ENCODE results near the gene CLIC3. TPM values are rescaled to one million over a fixed set of nuclear protein-coding genes. Genes with fewer than 3 reads are reported as not detected.

Gene CLIC3
- total RNA-seq, 1 donor: 2.5 TPM

GRCh38 chr9:136997830-136998234, 1.5 kb upstream of the CLIC3 start:
- no peaks in the 10 kb centered on the region for H3K27me3 ChIP-seq (ENCODE audit: insufficient read depth, low read length)
- H3K79me2 ChIP-seq (ENCODE audit: insufficient read depth, low read length): peaks cover 8% of the 10 kb centered on the region
- H3K36me3 ChIP-seq (ENCODE audit: insufficient read depth, low read length): no peaks in the 10 kb centered on the region
- H3K9me3 ChIP-seq (ENCODE audit: low read depth, low read length): no peaks in the 10 kb centered on the region
- peak; percentile 95 for DNase-seq (ENCODE audit: insufficient read length, low spot score, missing footprints)
- H2AFZ ChIP-seq (ENCODE audit: low read length): peak overlapping the region; percentile 54
- peaks cover under 1% of the 10 kb centered on the region for H4K20me1 ChIP-seq (ENCODE audit: insufficient read depth, low read length)
- no peak overlapping the region for H3K4me3 ChIP-seq (ENCODE audit: insufficient read depth, low read length)
- H3K4me1 ChIP-seq (ENCODE audit: insufficient read depth, low read length): peaks cover 45% of the 10 kb centered on the region
- H3K27ac ChIP-seq (ENCODE audit: low read depth, low read length): no peak overlapping the region
- H3K4me2 ChIP-seq (ENCODE audit: insufficient read depth, low read length): peak overlapping the region; percentile 41
- TF ChIP-seq, protein P1, sequence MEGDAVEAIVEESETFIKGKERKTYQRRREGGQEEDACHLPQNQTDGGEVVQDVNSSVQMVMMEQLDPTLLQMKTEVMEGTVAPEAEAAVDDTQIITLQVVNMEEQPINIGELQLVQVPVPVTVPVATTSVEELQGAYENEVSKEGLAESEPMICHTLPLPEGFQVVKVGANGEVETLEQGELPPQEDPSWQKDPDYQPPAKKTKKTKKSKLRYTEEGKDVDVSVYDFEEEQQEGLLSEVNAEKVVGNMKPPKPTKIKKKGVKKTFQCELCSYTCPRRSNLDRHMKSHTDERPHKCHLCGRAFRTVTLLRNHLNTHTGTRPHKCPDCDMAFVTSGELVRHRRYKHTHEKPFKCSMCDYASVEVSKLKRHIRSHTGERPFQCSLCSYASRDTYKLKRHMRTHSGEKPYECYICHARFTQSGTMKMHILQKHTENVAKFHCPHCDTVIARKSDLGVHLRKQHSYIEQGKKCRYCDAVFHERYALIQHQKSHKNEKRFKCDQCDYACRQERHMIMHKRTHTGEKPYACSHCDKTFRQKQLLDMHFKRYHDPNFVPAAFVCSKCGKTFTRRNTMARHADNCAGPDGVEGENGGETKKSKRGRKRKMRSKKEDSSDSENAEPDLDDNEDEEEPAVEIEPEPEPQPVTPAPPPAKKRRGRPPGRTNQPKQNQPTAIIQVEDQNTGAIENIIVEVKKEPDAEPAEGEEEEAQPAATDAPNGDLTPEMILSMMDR (IDR thresholded peaks at IDR 0.05; ENCODE audit: extremely low read depth, low read depth, low read length): peak; percentile 19

DNA sequence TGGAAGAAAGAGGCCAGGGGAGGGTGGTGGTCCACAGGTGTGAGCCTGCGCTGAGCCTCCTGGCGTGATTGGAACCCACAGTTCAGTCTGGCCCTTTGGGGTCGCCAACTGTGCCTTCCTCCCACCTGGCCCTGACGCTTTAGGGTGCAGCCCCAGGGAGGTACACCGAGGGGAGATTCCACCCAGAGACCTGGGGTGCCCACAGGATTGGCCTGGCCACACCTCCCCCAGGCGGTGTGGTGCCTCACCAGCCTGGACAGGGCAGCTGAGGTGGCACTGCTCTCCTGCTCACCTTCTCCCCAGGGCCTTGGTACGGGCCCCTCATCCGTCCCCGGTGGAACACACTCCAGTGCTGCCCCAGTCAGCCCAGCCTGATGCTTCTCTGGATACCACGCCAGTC, 1.0 kb upstream of the CLIC3 start:
- no peak overlapping the region for H3K27ac ChIP-seq (ENCODE audit: low read depth, low read length)
- peaks cover 2% of the 10 kb centered on the region for H4K20me1 ChIP-seq (ENCODE audit: insufficient read depth, low read length)
- DNase-seq (ENCODE audit: insufficient read length, low spot score, missing footprints): no peak
- no peak overlapping the region for H3K4me3 ChIP-seq (ENCODE audit: insufficient read depth, low read length)
- H3K79me2 ChIP-seq (ENCODE audit: insufficient read depth, low read length): peaks cover 10% of the 10 kb centered on the region
- no peaks in the 10 kb centered on the region for H3K36me3 ChIP-seq (ENCODE audit: insufficient read depth, low read length)
- H3K9me3 ChIP-seq (ENCODE audit: low read depth, low read length): no peaks in the 10 kb centered on the region
- H3K4me2 ChIP-seq (ENCODE audit: insufficient read depth, low read length): peak overlapping the region; percentile 41
- H3K27me3 ChIP-seq (ENCODE audit: insufficient read depth, low read length): no peaks in the 10 kb centered on the region
- H2AFZ ChIP-seq (ENCODE audit: low read length): peak overlapping the region; percentile 54
- H3K4me1 ChIP-seq (ENCODE audit: insufficient read depth, low read length): peaks cover 47% of the 10 kb centered on the region
- TF ChIP-seq, protein P1 (IDR thresholded peaks at IDR 0.05; ENCODE audit: extremely low read depth, low read depth, low read length): no peak

DNA sequence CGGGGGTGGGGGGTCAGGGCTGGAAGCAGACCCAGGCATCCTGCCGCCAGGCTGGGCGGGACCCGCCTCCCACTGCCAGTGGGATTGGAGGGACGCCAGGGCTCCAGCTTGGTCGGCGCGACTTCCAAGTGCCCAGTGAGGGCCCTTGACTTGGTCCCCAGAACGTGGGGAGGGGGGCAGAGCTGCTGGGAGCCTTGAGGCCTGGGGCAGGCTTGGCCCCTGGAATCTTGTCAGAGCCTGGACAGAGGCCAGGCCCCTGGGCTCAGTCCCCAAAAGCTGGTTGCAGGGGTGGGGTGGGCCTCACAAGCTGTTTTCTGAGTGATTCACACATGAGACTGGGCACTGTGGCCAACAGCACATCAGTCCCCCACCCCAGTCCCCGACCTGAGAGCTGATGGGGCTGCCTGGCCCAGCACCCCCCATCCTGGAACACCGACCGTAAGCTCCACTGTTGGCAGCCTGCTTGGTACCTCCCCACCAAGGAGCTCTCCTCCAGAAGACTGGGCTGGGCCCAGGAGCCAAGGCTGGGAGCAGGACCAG, 526 bp downstream of the CLIC3 start:
- H3K27me3 ChIP-seq (ENCODE audit: insufficient read depth, low read length): no peaks in the 10 kb centered on the region
- no peaks in the 10 kb centered on the region for H3K36me3 ChIP-seq (ENCODE audit: insufficient read depth, low read length)
- peaks cover 10% of the 10 kb centered on the region for H3K79me2 ChIP-seq (ENCODE audit: insufficient read depth, low read length)
- peaks cover 2% of the 10 kb centered on the region for H4K20me1 ChIP-seq (ENCODE audit: insufficient read depth, low read length)
- peak overlapping the region; percentile 27 for H3K4me3 ChIP-seq (ENCODE audit: insufficient read depth, low read length)
- peaks cover 44% of the 10 kb centered on the region for H3K4me1 ChIP-seq (ENCODE audit: insufficient read depth, low read length)
- TF ChIP-seq, protein P1 (IDR thresholded peaks at IDR 0.05; ENCODE audit: extremely low read depth, low read depth, low read length): no peak
- no peak overlapping the region for H2AFZ ChIP-seq (ENCODE audit: low read length)
- DNase-seq (ENCODE audit: insufficient read length, low spot score, missing footprints): peak; percentile 99
- H3K4me2 ChIP-seq (ENCODE audit: insufficient read depth, low read length): peak overlapping the region; percentile 64
- no peaks in the 10 kb centered on the region for H3K9me3 ChIP-seq (ENCODE audit: low read depth, low read length)
- H3K27ac ChIP-seq (ENCODE audit: low read depth, low read length): no peak overlapping the region

DNA sequence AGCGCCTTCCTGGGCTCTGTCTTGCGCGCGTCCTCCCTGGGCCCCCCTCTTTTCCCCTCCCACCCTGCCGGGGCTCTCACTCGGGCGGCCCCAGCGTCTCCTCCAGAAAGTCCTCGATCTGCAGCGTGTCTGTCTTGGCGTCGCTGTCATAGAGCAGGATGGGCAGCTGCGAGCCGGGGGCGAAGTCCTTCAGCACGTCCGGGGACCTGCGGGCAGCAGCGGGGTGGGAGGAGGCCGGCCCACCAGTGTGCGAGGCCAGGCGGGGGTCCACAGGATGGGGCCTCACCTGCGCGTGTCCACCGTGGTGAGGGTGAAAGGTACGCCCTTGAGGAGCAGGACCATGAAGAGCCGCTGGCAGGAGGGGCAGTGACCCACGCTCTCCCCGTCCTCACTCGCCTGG, 1.0 kb downstream of the CLIC3 start:
- H3K27me3 ChIP-seq (ENCODE audit: insufficient read depth, low read length): no peaks in the 10 kb centered on the region
- no peak overlapping the region for H3K4me3 ChIP-seq (ENCODE audit: insufficient read depth, low read length)
- H3K4me2 ChIP-seq (ENCODE audit: insufficient read depth, low read length): peak overlapping the region; percentile 64
- H3K79me2 ChIP-seq (ENCODE audit: insufficient read depth, low read length): peaks cover 10% of the 10 kb centered on the region
- TF ChIP-seq, protein P1 (IDR thresholded peaks at IDR 0.05; ENCODE audit: extremely low read depth, low read depth, low read length): no peak
- no peaks in the 10 kb centered on the region for H3K9me3 ChIP-seq (ENCODE audit: low read depth, low read length)
- DNase-seq (ENCODE audit: insufficient read length, low spot score, missing footprints): no peak
- H3K4me1 ChIP-seq (ENCODE audit: insufficient read depth, low read length): peaks cover 40% of the 10 kb centered on the region
- H3K27ac ChIP-seq (ENCODE audit: low read depth, low read length): no peak overlapping the region
- no peak overlapping the region for H2AFZ ChIP-seq (ENCODE audit: low read length)
- no peaks in the 10 kb centered on the region for H3K36me3 ChIP-seq (ENCODE audit: insufficient read depth, low read length)
- H4K20me1 ChIP-seq (ENCODE audit: insufficient read depth, low read length): peaks cover 2% of the 10 kb centered on the region
